Activated CD8-positive, alpha-beta memory T cell treated with anti-CD3 and anti-CD28 coated beads, Interleukin-2, amount 10 ng/mL, durations not matched to agents 7 days and 5 days (primary cell): ENCODE measurements around the gene MVB12B. TPM values are rescaled to one million over a fixed set of nuclear protein-coding genes. Genes with fewer than 3 reads are reported as not detected.
"Not testable (repeated sequence)": the region's sequence is repeated elsewhere in the genome, so short reads cannot be mapped to it uniquely, and the experiment has no call there.

Experiments
- ATAC-seq: fragments of 150-1000 bp; cut with Tn5 transposase; one replicate; pipeline ENCODE4 v1.10.0; 2021; ENCODE audit warnings: moderate library complexity
- CTCF ChIA-PET: fragments of 350-600 bp; sonication (Branson Sonifier 250); formaldehyde crosslinking; loops from one replicate; lab custom pipeline; 2021; ENCODE audit warnings: antibody characterized with exemption; lab: Charles Lee
- DNase-seq: peaks from one replicate; pipeline ENCODE4 v3.0.0-alpha.2; 2020
- H3K27ac Mint-ChIP-seq: one replicate; pipeline ENCODE4 v1.8.0; 2021; ENCODE audit warnings: mild to moderate bottlenecking, mixed read lengths
- H3K27me3 Mint-ChIP-seq: one replicate; pipeline ENCODE4 v1.8.0; 2021; ENCODE audit warnings: mixed read lengths
- H3K36me3 Mint-ChIP-seq: one replicate; pipeline ENCODE4 v1.8.0; 2021; ENCODE audit warnings: mild to moderate bottlenecking, mixed read lengths
- H3K4me1 Mint-ChIP-seq: one replicate; pipeline ENCODE4 v1.8.0; 2021; ENCODE audit warnings: mixed read lengths
- H3K4me3 Mint-ChIP-seq: one replicate; pipeline ENCODE4 v1.8.0; 2021; ENCODE audit warnings: mild to moderate bottlenecking, moderate library complexity, mixed read lengths
- H3K9me3 Mint-ChIP-seq: one replicate; pipeline ENCODE4 v1.8.0; 2022; ENCODE audit warnings: low read depth, mixed read lengths
- total RNA-seq, 2 experiments: library from RNA; stranded (reverse); gene quantifications; one replicate each; pipeline ENCODE4 v1.2.3, GENCODE V29; 2021

The MVB12B gene
- total RNA-seq, 2 experiments from 2014 or later = 39.2 to 57.0 TPM

- CTCF ChIA-PET = interaction anchor here (0.7 to 6.4 kb wide), 6 partner anchors 17 to 71 kb away, joined by 3 to 62 read pairs (median 4); no protein-coding TSS in a partner anchor
- H3K27ac Mint-ChIP-seq = peak overlapping the region; percentile 92
- no peak overlapping the region for H3K4me3 Mint-ChIP-seq
- ATAC-seq = no peak
- H3K36me3 Mint-ChIP-seq = peaks cover 37% of the 10 kb centered on the region
- DNase-seq = no peak
- H3K9me3 Mint-ChIP-seq = no peaks in the 10 kb centered on the region
- H3K27me3 Mint-ChIP-seq = peaks cover 3% of the 10 kb centered on the region
- peaks cover 68% of the 10 kb centered on the region for H3K4me1 Mint-ChIP-seq
Measured at GRCh38 chr9:126468141-126468825, 141.7 kb downstream of the MVB12B start.

DNA sequence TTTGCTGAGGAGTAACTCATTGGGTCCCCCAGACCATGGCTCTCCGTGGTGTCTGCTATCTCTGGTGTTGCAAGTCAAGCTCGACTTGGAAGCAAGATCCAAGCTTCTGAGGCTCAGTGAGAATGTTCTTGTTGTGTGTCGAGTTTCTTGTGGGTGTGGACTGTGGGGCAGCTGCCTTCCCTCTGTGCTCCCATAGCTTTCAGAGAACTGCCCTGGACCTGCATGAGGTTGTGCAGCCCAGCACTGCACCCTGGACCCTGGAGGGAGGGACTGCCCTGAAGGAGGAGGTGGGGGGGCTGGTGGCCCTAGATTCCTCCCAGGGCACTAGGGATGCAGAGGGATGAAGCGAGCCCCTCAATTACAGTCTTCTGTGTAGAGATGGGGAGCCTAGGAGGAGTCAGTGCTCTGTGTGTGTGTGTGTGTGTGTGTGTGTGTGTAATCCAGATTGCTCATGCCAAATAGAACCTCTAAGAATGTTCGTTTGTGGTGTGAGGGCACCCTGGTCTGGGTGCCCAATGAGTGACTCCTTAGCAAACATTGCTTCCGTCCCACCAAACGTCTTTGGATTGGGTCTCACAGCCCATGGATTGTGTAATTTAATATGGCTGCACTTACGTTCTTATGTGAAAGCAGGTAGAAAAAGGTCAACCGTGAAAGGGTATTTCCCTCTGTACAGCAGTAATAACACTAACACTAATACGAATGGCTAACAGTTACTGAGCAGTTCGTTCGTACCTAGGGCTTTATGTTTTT, 143.8 kb downstream of the MVB12B start:
- ATAC-seq (peak; percentile 49), DNase-seq (peak; percentile 62)
- H3K27ac Mint-ChIP-seq = peak overlapping the region; percentile 92
- CTCF ChIA-PET = interaction anchor here (1.2 to 6.4 kb wide), 9 partner anchors 13 to 1063 kb away, joined by 3 to 62 read pairs (median 7); no protein-coding TSS in a partner anchor
- H3K36me3 Mint-ChIP-seq = peaks cover 43% of the 10 kb centered on the region
- H3K4me3 Mint-ChIP-seq = peak overlapping the region; percentile 33
- H3K4me1 Mint-ChIP-seq = peaks cover 68% of the 10 kb centered on the region
- peaks cover 3% of the 10 kb centered on the region for H3K27me3 Mint-ChIP-seq
- H3K9me3 Mint-ChIP-seq = no peaks in the 10 kb centered on the region

- Mint-ChIP-seq H3K36me3 (peaks cover 49% of the 10 kb centered on the region), H3K4me3 (peak overlapping the region; percentile 33), H3K9me3 (no peaks in the 10 kb centered on the region), H3K4me1 (peaks cover 68% of the 10 kb centered on the region), H3K27ac (peak overlapping the region; percentile 92), H3K27me3 (peaks cover 3% of the 10 kb centered on the region)
- ATAC-seq = peak; percentile 80
- DNase-seq = peak; percentile 96
- CTCF ChIA-PET = interaction anchor here (1.2 to 6.4 kb wide), 7 partner anchors 20 to 1064 kb away, joined by 4 to 62 read pairs (median 7); no protein-coding TSS in a partner anchor
Measured at GRCh38 chr9:126471084-126471624, 144.5 kb downstream of the MVB12B start.

- Mint-ChIP-seq H3K4me3 (no peak overlapping the region), H3K4me1 (peaks cover 64% of the 10 kb centered on the region), H3K36me3 (peaks cover 50% of the 10 kb centered on the region), H3K27ac (peak overlapping the region; percentile 92), H3K27me3 (peaks cover 3% of the 10 kb centered on the region), H3K9me3 (no peaks in the 10 kb centered on the region)
- no peak for DNase-seq
- CTCF ChIA-PET = interaction anchor here (0.8 to 6.4 kb wide), 8 partner anchors 9 to 86 kb away, joined by 3 to 62 read pairs (median 8); no protein-coding TSS in a partner anchor
- ATAC-seq = no peak
Measured at GRCh38 chr9:126472198-126472947, 145.7 kb downstream of the MVB12B start.

- no peak for DNase-seq
- Mint-ChIP-seq H3K9me3 (no peaks in the 10 kb centered on the region), H3K36me3 (peaks cover 48% of the 10 kb centered on the region), H3K27me3 (peaks cover 3% of the 10 kb centered on the region), H3K4me1 (peaks cover 62% of the 10 kb centered on the region), H3K4me3 (no peak overlapping the region), H3K27ac (peak overlapping the region; percentile 48)
- CTCF ChIA-PET = interaction anchor here (0.8 to 6.4 kb wide), 8 partner anchors 9 to 76 kb away, joined by 3 to 62 read pairs (median 8); no protein-coding TSS in a partner anchor
- no peak for ATAC-seq
Measured at GRCh38 chr9:126472948-126473298, 146.3 kb downstream of the MVB12B start.

- Mint-ChIP-seq H3K27me3 (peaks cover 3% of the 10 kb centered on the region), H3K27ac (no peak overlapping the region), H3K4me3 (no peak overlapping the region), H3K36me3 (peaks cover 41% of the 10 kb centered on the region), H3K9me3 (no peaks in the 10 kb centered on the region), H3K4me1 (peaks cover 48% of the 10 kb centered on the region)
- no peak for ATAC-seq
- no peak for DNase-seq
- CTCF ChIA-PET = interaction anchor here (1.2 to 6.4 kb wide), 4 partner anchors 11 to 76 kb away, joined by 3 to 62 read pairs (median 11); no protein-coding TSS in a partner anchor
Measured at GRCh38 chr9:126474206-126474765, 147.7 kb downstream of the MVB12B start.

GRCh38 chr9:126474786-126475485, 148.3 kb downstream of the MVB12B start:
- peaks cover 42% of the 10 kb centered on the region for H3K4me1 Mint-ChIP-seq
- no peak overlapping the region for H3K4me3 Mint-ChIP-seq
- ATAC-seq = no peak
- no peak overlapping the region for H3K27ac Mint-ChIP-seq
- no peaks in the 10 kb centered on the region for H3K9me3 Mint-ChIP-seq
- CTCF ChIA-PET = interaction anchor here (0.7 to 4.1 kb wide), 4 partner anchors 16 to 83 kb away, joined by 3 to 16 read pairs (median 4); no protein-coding TSS in a partner anchor
- H3K27me3 Mint-ChIP-seq = peaks cover 3% of the 10 kb centered on the region
- H3K36me3 Mint-ChIP-seq = peaks cover 41% of the 10 kb centered on the region
- no peak for DNase-seq

DNA sequence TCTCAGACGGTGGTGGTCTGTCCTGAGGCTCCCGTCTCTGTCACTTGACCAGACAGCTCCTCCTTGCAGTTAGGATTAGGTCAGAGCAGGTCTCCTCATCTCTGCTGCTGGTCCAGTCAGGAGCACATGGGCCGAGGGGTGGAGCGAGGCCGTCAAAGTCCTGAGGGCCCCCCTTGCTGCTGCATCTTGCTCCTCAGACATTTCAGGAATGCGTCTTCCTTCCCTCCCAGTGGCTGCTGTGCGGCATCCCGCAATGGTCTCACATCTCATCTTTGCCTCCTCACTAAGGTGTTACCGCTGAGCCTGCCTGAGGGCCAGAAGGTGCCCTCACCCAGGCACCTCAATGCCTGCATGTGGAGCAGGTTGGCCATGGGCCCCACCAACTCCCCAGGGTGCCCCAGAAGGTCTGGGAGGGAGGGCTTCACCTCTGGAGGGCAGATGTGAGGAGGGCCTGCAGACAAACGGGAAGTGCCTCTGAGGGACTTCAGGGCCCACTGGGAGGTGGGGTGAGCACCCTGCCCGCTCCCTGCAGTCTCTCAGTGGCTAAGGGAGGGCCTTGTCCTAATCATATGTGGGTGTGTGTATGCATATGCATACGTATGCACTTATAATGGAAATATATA, 149.4 kb downstream of the MVB12B start:
- peaks cover 43% of the 10 kb centered on the region for H3K36me3 Mint-ChIP-seq
- H3K27me3 Mint-ChIP-seq = peaks cover 1% of the 10 kb centered on the region
- peaks cover 32% of the 10 kb centered on the region for H3K4me1 Mint-ChIP-seq
- no peaks in the 10 kb centered on the region for H3K9me3 Mint-ChIP-seq
- CTCF ChIA-PET = interaction anchor here (0.7 to 1.0 kb wide), 2 partner anchors 23 to 82 kb away, joined by 3 to 4 read pairs; no protein-coding TSS in a partner anchor
- no peak for ATAC-seq
- DNase-seq = no peak
- H3K27ac Mint-ChIP-seq = no peak overlapping the region
- no peak overlapping the region for H3K4me3 Mint-ChIP-seq

DNA sequence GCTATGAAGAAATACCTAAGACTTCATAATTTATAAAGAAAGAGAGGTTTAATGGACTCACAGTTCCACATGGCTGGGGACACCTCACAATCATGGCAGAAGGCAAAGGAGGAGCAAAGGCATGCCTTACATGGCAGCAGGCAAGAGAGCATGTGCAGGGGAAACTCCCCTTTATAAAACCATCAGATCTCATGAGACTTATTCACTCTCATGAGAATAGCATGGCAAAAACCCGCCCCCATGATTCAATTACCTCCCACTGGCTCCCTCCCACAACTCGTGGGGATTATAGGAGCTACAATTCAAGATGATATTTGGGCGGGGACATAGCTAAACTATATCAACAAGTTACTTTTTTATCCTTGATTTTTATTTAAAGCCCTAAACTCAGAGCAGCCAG, 150.8 kb downstream of the MVB12B start:
- H3K27ac Mint-ChIP-seq, H3K27me3 Mint-ChIP-seq, DNase-seq, ATAC-seq, H3K4me3 Mint-ChIP-seq, CTCF ChIA-PET, H3K9me3 Mint-ChIP-seq: not testable (repeated sequence)
- Mint-ChIP-seq H3K4me1 (peaks cover 18% of the 10 kb centered on the region), H3K36me3 (peaks cover 41% of the 10 kb centered on the region)

GRCh38 chr9:126478216-126478981, 151.8 kb downstream of the MVB12B start:
- peaks cover 39% of the 10 kb centered on the region for H3K36me3 Mint-ChIP-seq
- no peak overlapping the region for H3K27ac Mint-ChIP-seq
- H3K9me3 Mint-ChIP-seq = no peaks in the 10 kb centered on the region
- peaks cover 12% of the 10 kb centered on the region for H3K4me1 Mint-ChIP-seq
- no peak overlapping the region for H3K4me3 Mint-ChIP-seq
- H3K27me3 Mint-ChIP-seq = no peaks in the 10 kb centered on the region
- ATAC-seq (no peak), DNase-seq (no peak)
- CTCF ChIA-PET = interaction anchor here (0.7 kb wide), 1 partner anchor 12 kb away, joined by 3 read pairs; no protein-coding TSS in a partner anchor

DNA sequence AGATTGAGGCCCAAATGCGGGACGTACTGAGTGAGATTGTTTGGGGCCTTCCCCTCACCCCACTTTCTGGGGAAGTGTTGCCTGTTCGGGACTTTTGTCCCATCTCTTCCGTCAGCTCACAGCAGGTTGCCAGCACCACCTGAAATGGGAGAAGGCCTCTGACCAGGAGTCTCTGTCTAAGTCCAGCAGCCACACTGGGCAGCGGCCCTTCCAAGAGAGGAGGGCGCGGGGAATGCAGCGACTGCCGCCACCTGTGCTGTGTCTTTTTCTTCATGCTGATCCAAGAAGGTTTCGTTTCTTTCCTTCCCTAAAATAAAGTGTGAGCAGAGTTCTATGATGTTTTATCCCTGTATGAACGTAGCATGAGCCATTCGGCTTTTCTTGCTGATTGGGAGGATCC, 152.9 kb downstream of the MVB12B start:
- ATAC-seq = no peak
- no peaks in the 10 kb centered on the region for H3K9me3 Mint-ChIP-seq
- peaks cover 39% of the 10 kb centered on the region for H3K36me3 Mint-ChIP-seq
- H3K27me3 Mint-ChIP-seq = no peaks in the 10 kb centered on the region
- no peak overlapping the region for H3K27ac Mint-ChIP-seq
- DNase-seq = no peak
- H3K4me3 Mint-ChIP-seq = no peak overlapping the region
- CTCF ChIA-PET = interaction anchor here (0.7 kb wide), 1 partner anchor 11 kb away, joined by 3 read pairs; no protein-coding TSS in a partner anchor
- H3K4me1 Mint-ChIP-seq = peaks cover 15% of the 10 kb centered on the region
